NB4 (cell line): ENCODE data around the gene NPIPA7.
"Not testable (repeated sequence)": the region's sequence is repeated elsewhere in the genome, so short reads cannot be mapped to it uniquely, and the experiment has no call there.

Source experiments
- MAX ChIP-seq: IDR thresholded peaks from 2 replicates; pipeline ENCODE4 v1.6.1; 2011; ENCODE audit warnings: low read depth, low read length
- MYC ChIP-seq: IDR thresholded peaks from 2 replicates; pipeline ENCODE4 v1.6.1; 2011; ENCODE audit warnings: low read depth, low read length
- POLR2A ChIP-seq: IDR thresholded peaks from 2 replicates; pipeline ENCODE4 v1.6.1; 2011; ENCODE audit warnings: mild to moderate bottlenecking; ENCODE audit not compliant: insufficient read length; ENCODE audit errors: extremely low read depth
- TF ChIP-seq, protein P1 (sequence below): IDR thresholded peaks from one replicate; pipeline ENCODE4 v1.5.1; 2012; ENCODE audit warnings: low read depth, low read length

DNA sequence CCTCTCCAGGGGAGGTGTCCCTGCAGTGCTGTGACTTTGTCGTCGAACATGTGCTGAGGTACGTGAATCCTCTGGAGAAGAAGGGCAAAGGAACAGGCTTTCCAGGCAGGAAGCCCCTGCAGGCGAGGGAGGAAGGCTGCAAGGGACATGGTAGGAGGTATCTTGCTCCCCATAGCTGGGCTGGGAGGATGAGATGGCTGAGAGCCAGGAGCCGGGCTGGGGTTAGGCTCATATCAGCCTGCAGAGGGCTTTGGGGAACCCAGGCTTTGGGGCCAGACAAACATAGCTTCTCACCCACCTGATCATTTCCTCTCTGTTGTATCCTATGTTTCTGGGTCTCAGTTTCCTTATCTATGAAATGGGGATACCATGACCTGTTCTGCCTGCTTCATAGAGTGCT is 26.5 kb downstream of the NPIPA7 start:
- TF ChIP-seq POLR2A, MAX, MYC: not testable (repeated sequence)
- TF ChIP-seq, protein P1, sequence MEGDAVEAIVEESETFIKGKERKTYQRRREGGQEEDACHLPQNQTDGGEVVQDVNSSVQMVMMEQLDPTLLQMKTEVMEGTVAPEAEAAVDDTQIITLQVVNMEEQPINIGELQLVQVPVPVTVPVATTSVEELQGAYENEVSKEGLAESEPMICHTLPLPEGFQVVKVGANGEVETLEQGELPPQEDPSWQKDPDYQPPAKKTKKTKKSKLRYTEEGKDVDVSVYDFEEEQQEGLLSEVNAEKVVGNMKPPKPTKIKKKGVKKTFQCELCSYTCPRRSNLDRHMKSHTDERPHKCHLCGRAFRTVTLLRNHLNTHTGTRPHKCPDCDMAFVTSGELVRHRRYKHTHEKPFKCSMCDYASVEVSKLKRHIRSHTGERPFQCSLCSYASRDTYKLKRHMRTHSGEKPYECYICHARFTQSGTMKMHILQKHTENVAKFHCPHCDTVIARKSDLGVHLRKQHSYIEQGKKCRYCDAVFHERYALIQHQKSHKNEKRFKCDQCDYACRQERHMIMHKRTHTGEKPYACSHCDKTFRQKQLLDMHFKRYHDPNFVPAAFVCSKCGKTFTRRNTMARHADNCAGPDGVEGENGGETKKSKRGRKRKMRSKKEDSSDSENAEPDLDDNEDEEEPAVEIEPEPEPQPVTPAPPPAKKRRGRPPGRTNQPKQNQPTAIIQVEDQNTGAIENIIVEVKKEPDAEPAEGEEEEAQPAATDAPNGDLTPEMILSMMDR: not testable (repeated sequence)
